CD4-positive, alpha-beta T cell treated with Interleukin-4 for 4 hours (primary cell): ENCODE data around the gene SLC18A3.

ENCODE experiments used
- DNase-seq: peaks from one replicate; pipeline ENCODE4 v3.0.0-alpha.2; 2020

The SLC18A3 gene

GRCh38 chr10:49652421-49653272, 42.5 kb downstream of the SLC18A3 start:
- no peak for DNase-seq

GRCh38 chr10:49653273-49653929, 43.3 kb downstream of the SLC18A3 start:
- no peak for DNase-seq

GRCh38 chr10:49654036-49654693, 44.1 kb downstream of the SLC18A3 start:
- DNase-seq = no peak

GRCh38 chr10:49655099-49655498, 45.0 kb downstream of the SLC18A3 start:
- DNase-seq = no peak

GRCh38 chr10:49656845-49657493, 46.9 kb downstream of the SLC18A3 start:
- DNase-seq = no peak

GRCh38 chr10:49657606-49658005, 47.5 kb downstream of the SLC18A3 start:
- no peak for DNase-seq

- no peak for DNase-seq
Measured at GRCh38 chr10:49661140-49661856, 51.2 kb downstream of the SLC18A3 start.
